ENCODE results near the gene PCYT1A.
"Not testable (repeated sequence)": the region's sequence is repeated elsewhere in the genome, so short reads cannot be mapped to it uniquely, and the experiment has no call there.

Gene PCYT1A

DNA sequence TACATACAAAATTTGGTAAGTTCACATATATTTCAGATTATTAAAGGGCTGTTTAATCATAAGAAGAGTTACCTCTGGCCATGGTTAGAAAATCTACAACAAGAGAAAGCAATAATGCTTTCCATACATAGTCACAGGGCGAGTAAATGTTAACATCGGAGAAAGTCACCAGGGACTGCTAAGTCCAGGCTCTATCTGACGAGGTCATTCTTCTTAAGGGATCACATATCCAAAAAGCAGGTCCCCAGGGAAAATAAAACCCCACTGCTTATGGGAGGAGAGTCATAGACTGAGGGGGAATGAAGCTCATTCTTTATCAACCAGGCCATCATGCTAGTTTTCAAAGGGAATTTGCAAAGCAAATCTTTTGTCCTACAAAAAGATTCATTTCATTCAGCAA, 3.1 kb downstream of the PCYT1A start:
- DNase-seq, result no peak

GRCh38 chr3:196281962-196282361, 5.6 kb downstream of the PCYT1A start:
- no peak for DNase-seq

- no peak for DNase-seq
Measured at GRCh38 chr3:196280689-196281440, 6.7 kb downstream of the PCYT1A start.

GRCh38 chr3:196275126-196275525, 12.4 kb downstream of the PCYT1A start:
- DNase-seq, result no peak

GRCh38 chr3:196274585-196274984, 12.9 kb downstream of the PCYT1A start:
- no peak for DNase-seq

- no peak for DNase-seq
Measured at GRCh38 chr3:196273655-196274054, 13.9 kb downstream of the PCYT1A start.

DNA sequence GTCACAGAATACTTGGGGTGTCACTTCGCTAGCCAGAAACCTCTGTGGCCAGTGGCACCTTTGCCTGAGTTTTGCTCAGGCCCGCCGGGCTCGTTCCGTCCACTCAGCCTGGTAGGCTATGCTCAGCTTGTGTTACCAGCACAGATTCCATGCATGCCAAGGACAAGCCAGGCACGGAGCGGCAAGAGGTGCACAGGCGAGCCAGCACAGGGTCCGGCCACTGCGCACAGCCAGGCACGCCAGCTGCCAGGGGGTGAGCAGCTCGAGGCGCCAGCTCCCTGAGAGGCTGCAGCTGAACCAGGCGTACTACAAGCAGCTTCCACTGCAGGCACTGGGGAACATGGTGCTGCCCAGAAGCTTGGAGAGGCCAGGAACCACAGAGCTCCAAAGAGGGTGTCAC, 14.7 kb downstream of the PCYT1A start:
- no peak for DNase-seq

DNA sequence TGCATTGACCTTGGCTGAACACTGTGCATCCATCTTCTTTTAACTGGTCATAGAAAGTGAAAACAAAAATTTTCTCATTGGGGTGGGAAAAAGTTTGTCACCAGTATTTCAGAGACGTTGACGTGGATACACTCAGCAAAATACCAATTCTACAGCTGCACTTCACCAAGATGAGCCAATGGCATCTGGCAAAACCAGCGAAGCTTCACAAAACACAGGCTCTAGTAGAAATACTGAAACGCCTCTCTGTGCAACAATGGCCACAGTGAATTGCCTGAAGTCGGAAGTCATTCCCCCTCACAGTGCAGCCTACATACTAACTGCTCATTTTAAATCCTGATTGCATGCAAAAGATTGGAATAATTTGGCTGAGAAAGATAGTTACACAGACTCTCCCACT, 17.0 kb downstream of the PCYT1A start:
- DNase-seq, result no peak

- DNase-seq, result no peak
Measured at GRCh38 chr3:196268284-196269163, 19.0 kb downstream of the PCYT1A start.

GRCh38 chr3:196263819-196264218, 23.7 kb downstream of the PCYT1A start:
- DNase-seq, result no peak

DNA sequence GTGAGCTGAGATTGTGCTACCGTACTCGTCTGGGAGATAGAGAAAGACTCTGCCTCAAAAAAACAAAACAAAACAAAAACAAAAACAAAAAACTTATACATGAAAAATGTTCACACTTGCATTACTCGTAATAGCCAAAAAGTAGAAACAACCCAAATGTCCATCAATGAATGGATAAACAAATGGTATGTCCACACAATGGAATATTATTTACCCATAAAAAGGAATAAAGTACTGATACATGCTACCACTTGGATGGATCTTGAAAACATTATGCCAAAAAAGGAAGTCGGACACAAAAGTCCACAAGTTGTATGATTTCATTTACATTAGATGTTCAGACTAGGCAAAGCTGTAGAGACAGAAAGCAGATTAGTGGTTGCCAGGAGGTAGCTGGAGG, 26.7 kb downstream of the PCYT1A start:
- no peak for DNase-seq

- DNase-seq, result no peak
Measured at GRCh38 chr3:196255776-196256175, 31.8 kb downstream of the PCYT1A start.

DNA sequence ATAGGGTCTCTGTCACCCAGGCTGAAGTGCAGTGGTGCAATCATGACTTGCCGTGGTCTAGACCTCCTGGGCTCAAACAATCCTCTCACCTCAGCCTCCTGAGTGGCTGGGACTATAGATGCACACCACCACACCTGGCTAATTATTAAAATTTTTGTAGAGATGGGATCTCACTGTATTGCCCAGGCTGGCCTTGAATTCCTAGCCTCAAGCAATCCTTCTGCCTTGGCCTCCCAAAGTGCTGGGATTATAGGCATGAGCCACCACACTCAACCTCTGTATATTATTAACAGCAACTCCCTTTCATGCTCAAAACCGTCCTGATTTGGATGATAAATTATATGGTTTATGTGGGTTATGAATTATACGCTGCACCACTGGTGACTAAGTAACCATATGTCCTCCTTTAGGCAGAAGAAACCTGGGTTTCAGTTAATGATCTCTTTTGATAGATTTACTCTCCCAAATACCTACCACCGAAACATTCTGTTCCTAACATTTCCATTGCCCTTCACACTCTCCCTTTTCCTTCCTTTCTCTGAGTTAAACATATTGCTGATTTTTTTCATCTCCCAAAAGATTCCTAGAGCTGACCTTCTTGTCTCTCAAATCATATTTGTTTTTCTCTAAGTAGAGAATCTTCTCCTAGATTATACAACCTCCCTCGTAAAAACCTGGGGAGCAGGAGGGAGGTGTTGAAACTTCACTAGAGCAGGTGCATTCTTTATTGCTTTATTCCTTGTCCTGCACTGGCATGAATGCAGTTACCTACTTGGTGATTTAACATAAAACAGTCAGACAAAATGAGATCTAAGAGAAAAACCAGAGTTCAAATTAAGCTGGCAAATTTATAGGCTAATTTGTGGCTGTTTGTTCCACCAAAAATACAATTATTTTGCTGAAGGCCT, 32.9 kb downstream of the PCYT1A start:
- no peak for DNase-seq

DNA sequence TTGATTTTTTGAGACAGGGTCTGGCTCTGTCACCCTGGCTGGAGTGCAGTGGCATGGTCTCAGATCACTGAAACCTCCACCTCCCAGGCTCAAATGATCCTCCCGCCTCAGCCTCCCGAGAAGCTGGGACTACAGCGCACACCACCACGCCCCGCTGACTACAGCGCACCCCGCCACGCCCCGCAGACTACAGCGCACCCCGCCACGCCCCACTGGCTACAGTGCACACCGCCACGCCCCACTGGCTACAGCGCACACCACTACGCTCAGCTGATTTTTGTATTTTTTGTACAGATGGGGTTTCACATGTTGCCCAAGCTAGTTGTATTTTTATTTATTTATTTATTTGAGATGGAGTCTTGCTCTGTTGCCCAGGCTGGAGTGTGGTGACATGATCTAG, 35.6 kb downstream of the PCYT1A start:
- DNase-seq, result no peak

GRCh38 chr3:196246612-196247308, 40.8 kb downstream of the PCYT1A start:
- no peak for DNase-seq

GRCh38 chr3:196244166-196244565, 43.4 kb downstream of the PCYT1A start:
- not testable (repeated sequence) for DNase-seq

GRCh38 chr3:196241704-196242103, 45.8 kb downstream of the PCYT1A start:
- DNase-seq, result no peak

DNA sequence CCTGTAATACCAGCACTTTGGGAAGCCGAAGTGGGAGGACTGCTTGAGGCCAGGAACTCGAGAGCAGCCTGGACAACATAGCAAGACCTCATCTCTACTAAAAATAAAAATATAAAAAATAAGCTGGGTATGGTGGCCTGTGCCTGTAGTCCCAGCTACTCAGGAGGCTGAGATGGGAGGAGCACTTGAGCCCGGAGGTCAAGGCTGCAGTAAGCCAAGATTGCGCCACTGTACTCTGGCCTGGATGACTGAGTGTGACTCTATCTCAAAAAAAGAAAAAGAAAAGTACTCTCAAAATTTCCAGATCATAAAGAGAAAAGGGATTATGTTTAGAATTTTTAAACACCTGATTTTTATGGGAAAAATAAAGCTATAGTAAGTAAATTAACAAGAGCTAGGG, 47.1 kb downstream of the PCYT1A start:
- no peak for DNase-seq

- DNase-seq, result no peak
Measured at GRCh38 chr3:196238612-196239560, 48.6 kb downstream of the PCYT1A start.

DNA sequence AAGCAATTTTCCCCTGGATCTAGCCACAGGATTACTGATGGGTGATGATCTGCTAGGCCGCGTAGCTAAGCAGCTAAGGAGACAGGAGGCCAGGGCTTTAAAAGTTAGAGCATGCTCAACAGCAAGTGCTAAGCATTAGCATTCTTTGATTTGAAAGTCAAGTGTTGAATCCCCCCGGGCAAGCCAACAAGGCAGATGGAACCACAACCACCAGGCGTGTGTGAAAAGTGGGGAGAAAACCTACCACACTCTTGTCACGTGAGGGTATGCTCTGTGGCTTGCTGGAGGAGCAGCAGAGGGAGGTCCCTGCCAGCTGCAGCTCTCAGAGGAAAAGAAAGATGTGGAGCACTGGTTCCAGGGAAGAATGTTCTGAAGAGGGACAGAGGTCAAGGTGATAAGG, 50.3 kb downstream of the PCYT1A start:
- no peak for DNase-seq

DNA sequence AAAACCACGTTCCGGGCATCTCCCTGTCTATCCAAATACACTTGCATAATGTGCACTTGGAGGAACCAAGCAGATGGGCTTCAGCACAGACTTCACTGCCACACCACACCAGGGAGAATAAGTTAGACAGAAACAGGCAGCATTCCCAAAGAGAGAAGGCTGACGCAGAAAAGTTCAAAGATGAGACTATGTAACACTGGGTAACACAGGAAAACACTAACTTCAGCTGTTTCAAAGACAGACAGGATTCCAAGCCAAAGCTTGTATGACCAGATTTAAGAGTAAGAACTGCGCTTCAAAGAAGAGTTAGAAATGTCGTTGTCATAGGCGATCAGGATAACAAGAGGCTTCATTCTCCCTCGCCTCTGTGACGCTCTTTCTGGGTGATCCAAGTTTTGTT, 51.3 kb downstream of the PCYT1A start:
- no peak for DNase-seq
